ENCODE results near the gene FBN1. TPM values are rescaled to one million over a fixed set of nuclear protein-coding genes. Genes with fewer than 3 reads are reported as not detected.

The FBN1 gene
- total and polyA plus RNA-seq, 7 donors, result 1.2 to 173 (median 57.0) TPM

DNA sequence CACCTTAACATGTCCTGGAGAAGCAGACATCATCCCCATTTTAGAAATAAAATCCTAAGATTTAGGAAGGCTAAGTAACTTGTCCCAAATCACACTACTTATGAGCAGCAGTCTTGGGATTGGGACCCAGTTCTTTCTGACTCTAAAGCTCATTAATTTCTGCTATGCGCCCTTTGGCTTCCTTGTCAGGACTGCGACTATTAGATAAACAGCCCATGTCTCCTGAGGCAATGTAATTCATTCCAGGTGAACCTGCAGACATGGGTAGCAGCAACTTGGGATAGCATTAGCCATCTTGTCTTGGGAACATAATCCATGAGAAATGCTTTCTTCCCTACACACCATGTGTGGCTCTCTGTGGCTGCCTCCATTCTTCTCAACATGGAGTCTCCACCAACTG, 32.3 kb upstream of the FBN1 start:
- Histone ChIP-seq H3K4me1 (no peaks in the 10 kb centered on the region), H3K36me3 (no peaks in the 10 kb centered on the region), H3K9me3 (no peaks in the 10 kb centered on the region), H3K27ac (no peak overlapping the region), H3K4me3 (no peak overlapping the region), H3K27me3 (no peaks in the 10 kb centered on the region)
- intact Hi-C loops (cut with DNase I), result no loop called here
- 95 to 96% methylated on average over 2 of the region's 2 CpGs for WGBS, 2 donors
- TF ChIP-seq POLR2A (IDR thresholded peaks at IDR 0.05), result no peak
- no peak for DNase-seq

DNA sequence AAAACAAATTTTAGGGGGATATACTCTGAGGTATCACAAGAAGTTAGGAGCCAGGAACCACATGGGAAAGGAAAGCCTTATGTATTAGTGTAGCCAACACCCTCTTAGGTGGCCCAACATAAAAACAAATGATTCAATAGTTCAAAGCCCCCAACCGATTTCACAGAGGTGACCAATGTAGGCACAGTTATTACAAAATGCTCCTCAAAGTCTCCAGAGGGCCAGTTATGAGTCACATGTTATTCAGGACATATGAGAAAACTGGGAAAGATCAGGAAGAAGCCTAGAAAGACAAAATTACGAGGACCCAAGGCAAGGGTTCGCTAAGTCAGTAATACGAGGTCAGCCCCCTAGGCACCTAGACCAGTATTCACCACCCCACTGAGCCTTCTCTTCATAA, 29.9 kb upstream of the FBN1 start:
- H3K27me3 ChIP-seq, result no peaks in the 10 kb centered on the region
- H3K36me3 ChIP-seq, result no peaks in the 10 kb centered on the region
- no peak overlapping the region for H3K27ac ChIP-seq
- no peaks in the 10 kb centered on the region for H3K4me1 ChIP-seq
- no peaks in the 10 kb centered on the region for H3K9me3 ChIP-seq
- intact Hi-C loops (cut with DNase I), result no loop called here
- DNase-seq, result no peak
- WGBS, 2 donors, result 94 to 96% methylated on average over 4 of the region's 4 CpGs
- H3K4me3 ChIP-seq, result no peak overlapping the region
- TF ChIP-seq EP300 (IDR thresholded peaks at IDR 0.05) (no peak), POLR2AphosphoS5 (IDR thresholded peaks at IDR 0.05) (no peak), CTCF (IDR thresholded peaks at IDR 0.05) (no peak), POLR2A (IDR thresholded peaks at IDR 0.05) (no peak)

DNA sequence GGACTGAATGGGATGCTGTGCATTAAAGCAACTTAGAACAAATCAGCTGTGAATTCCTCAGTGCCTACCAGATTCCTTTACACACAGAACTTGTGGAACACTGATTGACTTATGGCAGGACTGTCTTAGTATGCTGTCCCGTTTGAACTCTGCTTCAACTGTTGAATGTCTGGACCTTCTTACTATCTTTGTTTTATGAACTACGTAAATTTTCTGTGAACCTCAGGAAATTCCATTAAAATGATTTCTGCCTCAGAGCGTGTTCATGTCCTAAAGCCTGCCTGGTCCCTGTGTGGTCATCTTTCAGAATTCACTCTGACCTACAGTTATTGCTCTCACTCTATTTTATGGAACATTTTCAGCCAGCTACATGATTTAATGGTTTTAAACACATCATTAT, 29.4 kb upstream of the FBN1 start:
- H3K27ac ChIP-seq, result no peak overlapping the region
- no peaks in the 10 kb centered on the region for H3K27me3 ChIP-seq
- no peak for DNase-seq
- no peaks in the 10 kb centered on the region for H3K4me1 ChIP-seq
- TF ChIP-seq POLR2A (IDR thresholded peaks at IDR 0.05) (no peak), CTCF (IDR thresholded peaks at IDR 0.05) (no peak), POLR2AphosphoS5 (IDR thresholded peaks at IDR 0.05) (no peak), EP300 (IDR thresholded peaks at IDR 0.05) (no peak)
- WGBS, 2 donors, result 58% methylated on average over 3 of the region's 3 CpGs
- H3K9me3 ChIP-seq, result no peaks in the 10 kb centered on the region
- H3K4me3 ChIP-seq, result no peak overlapping the region
- H3K36me3 ChIP-seq, result no peaks in the 10 kb centered on the region
- intact Hi-C loops (cut with DNase I), result no loop called here

- H3K27ac ChIP-seq, result peak overlapping the region in 2 of 4 donors; percentile 10 to 43
- WGBS, 2 donors, result 84 to 88% methylated on average over 6 of the region's 6 CpGs
- H3K9me3 ChIP-seq, result no peaks in the 10 kb centered on the region
- no peak for DNase-seq
- no peak overlapping the region for H3K4me3 ChIP-seq
- H3K27me3 ChIP-seq, result no peaks in the 10 kb centered on the region
- no peaks in the 10 kb centered on the region for H3K36me3 ChIP-seq
- intact Hi-C loops (cut with DNase I), result no loop called here
- no peak for TF ChIP-seq POLR2AphosphoS5 (IDR thresholded peaks at IDR 0.05)
- TF ChIP-seq POLR2A (IDR thresholded peaks at IDR 0.05), result no peak
- no peak for TF ChIP-seq EP300 (IDR thresholded peaks at IDR 0.05)
- TF ChIP-seq CTCF (IDR thresholded peaks at IDR 0.05), result no peak
- H3K4me1 ChIP-seq, result no peaks in the 10 kb centered on the region
These were observed 26.7 kb upstream of the FBN1 start for GRCh38 chr15:48672206-48672605.

- peak overlapping the region in 2 of 4 donors; percentile 10 to 43 for H3K27ac ChIP-seq
- DNase-seq, result peak; percentile 89
- H3K36me3 ChIP-seq, result no peaks in the 10 kb centered on the region
- no peak overlapping the region for H3K4me3 ChIP-seq
- no peaks in the 10 kb centered on the region for H3K4me1 ChIP-seq
- no peaks in the 10 kb centered on the region for H3K27me3 ChIP-seq
- no peak for TF ChIP-seq POLR2A (IDR thresholded peaks at IDR 0.05)
- TF ChIP-seq CTCF (IDR thresholded peaks at IDR 0.05), result no peak
- no peak for TF ChIP-seq POLR2AphosphoS5 (IDR thresholded peaks at IDR 0.05)
- TF ChIP-seq EP300 (IDR thresholded peaks at IDR 0.05), result no peak
- 75 to 80% methylated on average over 6 of the region's 6 CpGs for WGBS, 2 donors
- intact Hi-C loops (cut with DNase I), result no loop called here
- H3K9me3 ChIP-seq, result no peaks in the 10 kb centered on the region
These were observed 25.9 kb upstream of the FBN1 start for GRCh38 chr15:48671103-48672022.

Measured in sigmoid colon (tissue), 7 donors.